Measurements from ENCODE around the gene RPL27A.

RPL27A gene

GRCh38 chr11:8729067-8729466, 46.5 kb downstream of the RPL27A start:
- no peak overlapping the region for H3K9ac ChIP-seq (ENCODE audit: low read depth in 1 of 2, low read length in 2 of 2)
- peaks cover 12 to 24% of the 10 kb centered on the region in 2 donors for H3K4me1 ChIP-seq (ENCODE audit: control insufficient read depth in 2 of 2, insufficient read depth in 2 of 2, low read length in 2 of 2)
- no peaks in the 10 kb centered on the region for H3K27me3 ChIP-seq (ENCODE audit: control insufficient read depth in 2 of 2, insufficient read depth in 2 of 2, low read length in 2 of 2)
- peaks cover 7 to 9% of the 10 kb centered on the region in 2 donors for H3K36me3 ChIP-seq (ENCODE audit: control insufficient read depth in 2 of 2, insufficient read depth in 2 of 2, low read length in 2 of 2)
- H3K9me3 ChIP-seq (ENCODE audit: control insufficient read depth in 2 of 2, low read length in 2 of 2), result no peaks in the 10 kb centered on the region
- peak overlapping the region; percentile 16 to 52 for H3K27ac ChIP-seq (ENCODE audit: low read depth in 2 of 2, low read length in 2 of 2)
- H3K4me3 ChIP-seq (ENCODE audit: low read length in 2 of 2), result no peak overlapping the region

GRCh38 chr11:8729837-8730696, 47.5 kb downstream of the RPL27A start:
- Histone ChIP-seq H3K9me3 (ENCODE audit: control insufficient read depth in 2 of 2, low read length in 2 of 2) (no peaks in the 10 kb centered on the region), H3K4me3 (ENCODE audit: low read length in 2 of 2) (no peak overlapping the region), H3K27ac (ENCODE audit: low read depth in 2 of 2, low read length in 2 of 2) (no peak overlapping the region), H3K4me1 (ENCODE audit: control insufficient read depth in 2 of 2, insufficient read depth in 2 of 2, low read length in 2 of 2) (peaks cover 12 to 22% of the 10 kb centered on the region in 2 donors), H3K9ac (ENCODE audit: low read depth in 1 of 2, low read length in 2 of 2) (no peak overlapping the region), H3K27me3 (ENCODE audit: control insufficient read depth in 2 of 2, insufficient read depth in 2 of 2, low read length in 2 of 2) (no peaks in the 10 kb centered on the region), H3K36me3 (ENCODE audit: control insufficient read depth in 2 of 2, insufficient read depth in 2 of 2, low read length in 2 of 2) (peaks cover 4 to 6% of the 10 kb centered on the region in 2 donors)

GRCh38 chr11:8730697-8731020, 48.1 kb downstream of the RPL27A start:
- Histone ChIP-seq H3K9me3 (ENCODE audit: control insufficient read depth in 2 of 2, low read length in 2 of 2) (no peaks in the 10 kb centered on the region), H3K27ac (ENCODE audit: low read depth in 2 of 2, low read length in 2 of 2) (no peak overlapping the region), H3K36me3 (ENCODE audit: control insufficient read depth in 2 of 2, insufficient read depth in 2 of 2, low read length in 2 of 2) (peaks cover 4% of the 10 kb centered on the region in 2 donors), H3K4me1 (ENCODE audit: control insufficient read depth in 2 of 2, insufficient read depth in 2 of 2, low read length in 2 of 2) (peaks cover 12 to 22% of the 10 kb centered on the region in 2 donors), H3K9ac (ENCODE audit: low read depth in 1 of 2, low read length in 2 of 2) (no peak overlapping the region), H3K4me3 (ENCODE audit: low read length in 2 of 2) (no peak overlapping the region), H3K27me3 (ENCODE audit: control insufficient read depth in 2 of 2, insufficient read depth in 2 of 2, low read length in 2 of 2) (no peaks in the 10 kb centered on the region)

GRCh38 chr11:8731647-8732323, 49.2 kb downstream of the RPL27A start:
- Histone ChIP-seq H3K9me3 (ENCODE audit: control insufficient read depth in 2 of 2, low read length in 2 of 2) (no peaks in the 10 kb centered on the region), H3K27me3 (ENCODE audit: control insufficient read depth in 2 of 2, insufficient read depth in 2 of 2, low read length in 2 of 2) (no peaks in the 10 kb centered on the region), H3K9ac (ENCODE audit: low read depth in 1 of 2, low read length in 2 of 2) (no peak overlapping the region), H3K36me3 (ENCODE audit: control insufficient read depth in 2 of 2, insufficient read depth in 2 of 2, low read length in 2 of 2) (peaks cover 0 to 4% of the 10 kb centered on the region in 2 donors), H3K4me3 (ENCODE audit: low read length in 2 of 2) (no peak overlapping the region), H3K27ac (ENCODE audit: low read depth in 2 of 2, low read length in 2 of 2) (peak overlapping the region in 1 of 2 donors; percentile 14), H3K4me1 (ENCODE audit: control insufficient read depth in 2 of 2, insufficient read depth in 2 of 2, low read length in 2 of 2) (peaks cover 10 to 18% of the 10 kb centered on the region in 2 donors)

- no peaks in the 10 kb centered on the region for H3K27me3 ChIP-seq (ENCODE audit: control insufficient read depth in 2 of 2, insufficient read depth in 2 of 2, low read length in 2 of 2)
- H3K27ac ChIP-seq (ENCODE audit: low read depth in 2 of 2, low read length in 2 of 2), result peak overlapping the region; percentile 14 to 59
- H3K4me3 ChIP-seq (ENCODE audit: low read length in 2 of 2), result no peak overlapping the region
- H3K36me3 ChIP-seq (ENCODE audit: control insufficient read depth in 2 of 2, insufficient read depth in 2 of 2, low read length in 2 of 2), result peaks cover 0 to 4% of the 10 kb centered on the region in 2 donors
- H3K9ac ChIP-seq (ENCODE audit: low read depth in 1 of 2, low read length in 2 of 2), result no peak overlapping the region
- no peaks in the 10 kb centered on the region for H3K9me3 ChIP-seq (ENCODE audit: control insufficient read depth in 2 of 2, low read length in 2 of 2)
- H3K4me1 ChIP-seq (ENCODE audit: control insufficient read depth in 2 of 2, insufficient read depth in 2 of 2, low read length in 2 of 2), result peaks cover 7 to 13% of the 10 kb centered on the region in 2 donors
These were observed 49.7 kb downstream of the RPL27A start for GRCh38 chr11:8732324-8732670.

GRCh38 chr11:8732748-8733241, 50.2 kb downstream of the RPL27A start:
- Histone ChIP-seq H3K9me3 (ENCODE audit: control insufficient read depth in 2 of 2, low read length in 2 of 2) (no peaks in the 10 kb centered on the region), H3K9ac (ENCODE audit: low read depth in 1 of 2, low read length in 2 of 2) (no peak overlapping the region), H3K4me1 (ENCODE audit: control insufficient read depth in 2 of 2, insufficient read depth in 2 of 2, low read length in 2 of 2) (peaks cover 3 to 10% of the 10 kb centered on the region in 2 donors), H3K27me3 (ENCODE audit: control insufficient read depth in 2 of 2, insufficient read depth in 2 of 2, low read length in 2 of 2) (no peaks in the 10 kb centered on the region), H3K27ac (ENCODE audit: low read depth in 2 of 2, low read length in 2 of 2) (peak overlapping the region in 1 of 2 donors; percentile 59), H3K4me3 (ENCODE audit: low read length in 2 of 2) (no peak overlapping the region), H3K36me3 (ENCODE audit: control insufficient read depth in 2 of 2, insufficient read depth in 2 of 2, low read length in 2 of 2) (peaks cover 0 to 4% of the 10 kb centered on the region in 2 donors)

- Histone ChIP-seq H3K4me1 (ENCODE audit: control insufficient read depth in 2 of 2, insufficient read depth in 2 of 2, low read length in 2 of 2) (peaks cover 5 to 10% of the 10 kb centered on the region in 2 donors), H3K27ac (ENCODE audit: low read depth in 2 of 2, low read length in 2 of 2) (no peak overlapping the region)
These were observed 51.3 kb downstream of the RPL27A start for GRCh38 chr11:8733852-8734251.

GRCh38 chr11:8735094-8735493, 52.5 kb downstream of the RPL27A start:
- H3K27me3 ChIP-seq (ENCODE audit: control insufficient read depth in 2 of 2, insufficient read depth in 2 of 2, low read length in 2 of 2), result no peaks in the 10 kb centered on the region
- no peak overlapping the region for H3K27ac ChIP-seq (ENCODE audit: low read depth in 2 of 2, low read length in 2 of 2)
- no peak overlapping the region for H3K4me3 ChIP-seq (ENCODE audit: low read length in 2 of 2)
- H3K36me3 ChIP-seq (ENCODE audit: control insufficient read depth in 2 of 2, insufficient read depth in 2 of 2, low read length in 2 of 2), result peaks cover 0 to 4% of the 10 kb centered on the region in 2 donors
- no peaks in the 10 kb centered on the region for H3K9me3 ChIP-seq (ENCODE audit: control insufficient read depth in 2 of 2, low read length in 2 of 2)
- no peak overlapping the region for H3K9ac ChIP-seq (ENCODE audit: low read depth in 1 of 2, low read length in 2 of 2)
- H3K4me1 ChIP-seq (ENCODE audit: control insufficient read depth in 2 of 2, insufficient read depth in 2 of 2, low read length in 2 of 2), result peaks cover 5 to 10% of the 10 kb centered on the region in 2 donors

More at GRCh38 chr11:8733852-8734251, 51.3 kb downstream of the RPL27A start:
- peaks cover 4% of the 10 kb centered on the region in 2 donors for H3K36me3 ChIP-seq (ENCODE audit: control insufficient read depth in 2 of 2, insufficient read depth in 2 of 2, low read length in 2 of 2)
- no peaks in the 10 kb centered on the region for H3K9me3 ChIP-seq (ENCODE audit: control insufficient read depth in 2 of 2, low read length in 2 of 2)
- H3K27me3 ChIP-seq (ENCODE audit: control insufficient read depth in 2 of 2, insufficient read depth in 2 of 2, low read length in 2 of 2), result no peaks in the 10 kb centered on the region
- no peak overlapping the region for H3K4me3 ChIP-seq (ENCODE audit: low read length in 2 of 2)
- H3K9ac ChIP-seq (ENCODE audit: low read depth in 1 of 2, low read length in 2 of 2), result no peak overlapping the region

- Histone ChIP-seq H3K9ac (ENCODE audit: low read depth in 1 of 2, low read length in 2 of 2) (no peak overlapping the region), H3K27ac (ENCODE audit: low read depth in 2 of 2, low read length in 2 of 2) (no peak overlapping the region), H3K27me3 (ENCODE audit: control insufficient read depth in 2 of 2, insufficient read depth in 2 of 2, low read length in 2 of 2) (no peaks in the 10 kb centered on the region), H3K9me3 (ENCODE audit: control insufficient read depth in 2 of 2, low read length in 2 of 2) (no peaks in the 10 kb centered on the region), H3K4me3 (ENCODE audit: low read length in 2 of 2) (no peak overlapping the region), H3K4me1 (ENCODE audit: control insufficient read depth in 2 of 2, insufficient read depth in 2 of 2, low read length in 2 of 2) (peaks cover 0 to 5% of the 10 kb centered on the region in 2 donors), H3K36me3 (ENCODE audit: control insufficient read depth in 2 of 2, insufficient read depth in 2 of 2, low read length in 2 of 2) (peaks cover 0 to 4% of the 10 kb centered on the region in 2 donors)
These were observed 56.8 kb downstream of the RPL27A start for GRCh38 chr11:8739309-8739793.

Data from mucosa of rectum (tissue), 2 donors.